Measurements from ENCODE around the gene TRMT44.
A peak's percentile ranks its signal among the peaks of the same experiment; 100 is the strongest.
"Not testable (repeated sequence)": the region's sequence is repeated elsewhere in the genome, so short reads cannot be mapped to it uniquely, and the experiment has no call there.

The TRMT44 gene

DNA sequence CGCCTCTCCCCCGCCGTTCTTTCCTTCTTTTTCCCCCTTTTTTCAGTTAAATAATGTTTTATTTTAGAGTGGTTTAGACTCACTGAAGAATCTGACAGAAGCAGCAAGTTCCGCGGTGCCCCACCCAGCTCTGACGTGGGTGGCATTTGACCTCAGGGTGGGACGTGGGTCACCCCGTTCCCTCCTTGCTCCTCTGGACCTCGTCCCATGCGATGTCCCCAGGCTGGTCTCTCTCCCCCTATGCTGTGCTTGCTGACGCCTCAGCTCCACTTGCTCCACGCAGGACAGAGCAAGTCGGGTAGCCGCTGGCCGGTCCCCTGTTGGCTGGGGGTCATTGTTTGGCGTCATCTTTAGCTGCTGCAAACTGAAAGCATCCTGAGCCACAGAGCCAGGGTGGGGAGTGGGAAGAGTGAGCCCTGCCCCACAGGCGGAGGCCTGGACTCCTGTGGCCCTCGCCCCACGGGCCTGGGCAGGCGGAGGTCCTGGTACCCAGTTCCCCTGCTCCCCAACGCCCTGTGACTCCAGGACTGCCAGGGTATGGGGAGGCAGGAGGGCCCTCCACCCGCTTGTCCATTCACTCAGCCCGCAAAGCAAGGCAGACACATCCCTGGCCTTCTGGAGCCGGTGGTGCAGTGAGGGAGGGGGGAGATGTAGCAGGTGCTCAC, 30.8 kb downstream of the TRMT44 start:
- DNase-seq, result no peak

DNA sequence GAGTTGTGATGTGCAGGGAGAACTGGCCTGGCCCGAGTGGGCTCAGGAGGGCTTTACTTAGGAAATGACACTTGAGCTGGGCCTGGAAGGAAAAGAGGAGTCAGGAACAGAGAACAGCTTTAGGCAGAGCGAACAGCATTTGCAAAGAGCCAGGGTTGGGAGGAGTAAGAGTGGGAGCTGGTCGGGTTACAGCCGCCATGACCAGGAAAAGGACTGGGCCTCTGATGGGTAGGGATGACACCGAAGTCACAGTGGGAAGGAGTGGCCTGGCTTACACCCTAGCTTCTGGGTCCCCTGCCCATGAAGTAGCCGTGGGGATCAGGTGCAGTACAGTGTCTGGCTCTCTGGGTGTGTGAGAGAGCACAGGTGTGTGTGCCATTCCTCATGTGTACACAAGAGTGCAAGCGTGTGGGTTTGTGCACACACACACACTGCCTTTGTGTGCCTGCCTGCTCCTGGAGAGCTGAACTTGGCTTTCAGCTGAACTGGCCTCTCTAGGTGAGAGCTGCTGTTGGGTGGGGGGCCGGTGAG, 31.6 kb downstream of the TRMT44 start:
- DNase-seq, result no peak

DNA sequence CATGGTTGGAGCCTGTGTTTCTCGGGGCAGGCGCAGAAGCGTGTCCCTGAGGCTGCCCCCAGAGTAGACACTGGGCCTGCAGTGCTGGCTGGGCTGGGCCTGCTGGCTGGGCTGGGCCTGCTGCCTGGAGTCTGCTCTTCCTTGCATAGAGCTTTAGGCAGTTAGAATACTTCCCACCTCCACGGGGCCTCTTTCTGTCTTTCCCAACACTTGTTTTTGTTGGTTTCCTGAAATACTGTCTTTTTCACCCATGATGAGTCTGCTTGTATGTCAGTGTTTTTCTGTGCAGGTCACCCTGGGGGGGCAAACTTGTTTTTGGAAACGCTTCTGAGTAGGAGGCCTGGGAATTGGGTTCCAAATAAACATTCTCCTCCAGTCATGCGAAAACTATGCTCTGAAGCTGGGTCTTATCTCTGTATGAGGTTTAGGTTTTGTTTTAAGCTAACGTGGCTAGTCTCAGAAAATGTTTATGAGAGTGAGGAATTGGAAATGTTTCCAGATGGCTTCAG, 32.2 kb downstream of the TRMT44 start:
- DNase-seq, result peak; percentile 75

DNA sequence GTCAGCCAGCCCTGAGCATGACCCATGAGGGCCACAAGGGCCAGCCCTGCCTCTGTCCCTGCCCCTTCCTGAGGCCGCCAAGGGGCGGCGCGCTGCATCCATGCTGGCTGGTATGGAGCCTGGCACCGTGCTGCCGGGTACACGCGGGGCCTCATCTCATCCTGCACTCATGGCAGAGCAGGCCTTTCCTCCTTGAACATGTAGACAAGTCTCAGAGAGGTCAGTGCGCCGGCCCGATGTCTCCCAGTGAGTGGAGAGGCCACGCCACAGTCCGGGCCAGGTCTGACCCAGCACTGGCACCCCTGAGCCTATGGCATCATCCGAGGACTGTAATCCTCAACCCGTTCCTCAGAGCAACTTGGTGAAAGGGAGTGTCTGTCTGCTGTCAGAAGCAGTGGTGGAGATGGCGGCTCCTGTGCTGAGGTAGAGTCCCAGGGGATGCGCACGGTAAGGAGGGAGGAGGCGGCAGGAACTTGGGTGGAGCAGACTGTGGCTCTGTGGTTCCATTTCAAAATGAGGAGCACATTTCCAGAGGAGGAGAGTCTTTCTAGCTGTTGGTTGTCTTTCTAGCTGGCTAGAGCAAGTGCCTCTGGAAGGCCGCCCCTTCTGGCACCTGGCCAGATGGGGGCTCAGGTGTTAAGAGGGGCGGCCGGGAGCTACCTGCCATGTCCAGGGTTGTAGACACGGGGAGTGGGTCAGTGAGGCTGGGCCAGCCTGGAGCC, 32.8 kb downstream of the TRMT44 start:
- DNase-seq, result no peak

DNA sequence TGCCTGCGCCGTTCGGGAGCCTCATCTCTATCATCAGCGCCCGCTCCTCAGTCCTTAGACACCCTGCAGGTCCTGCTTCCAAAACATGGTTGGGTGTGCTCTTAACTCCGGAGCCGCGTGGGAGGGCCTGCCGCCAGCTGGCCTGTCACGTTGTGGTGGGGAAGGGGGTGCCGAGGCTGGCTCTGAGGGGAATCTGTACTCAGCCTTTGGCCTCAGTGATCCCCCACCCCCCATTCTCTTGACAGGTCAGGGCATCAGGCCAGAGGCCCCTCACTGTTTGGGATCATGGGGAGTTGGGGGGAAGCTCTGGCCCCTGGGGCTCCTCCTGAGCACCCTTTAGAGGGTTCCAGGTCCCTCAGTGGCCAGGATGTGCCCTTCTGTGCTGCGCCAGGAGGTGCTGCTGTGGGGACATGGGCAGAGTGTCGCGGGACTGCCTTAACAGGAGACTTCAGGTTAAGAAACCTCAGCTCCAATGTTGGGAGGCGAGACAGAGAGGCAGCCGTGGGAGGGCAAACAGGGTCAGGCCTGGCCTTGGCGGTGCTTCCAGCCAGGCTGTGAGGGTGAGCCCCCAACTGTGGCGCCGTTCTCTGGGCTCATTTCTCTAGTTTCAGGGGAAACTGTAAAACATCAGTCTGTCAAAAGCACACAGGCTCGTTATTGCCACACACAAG, 33.5 kb downstream of the TRMT44 start:
- DNase-seq, result no peak

DNA sequence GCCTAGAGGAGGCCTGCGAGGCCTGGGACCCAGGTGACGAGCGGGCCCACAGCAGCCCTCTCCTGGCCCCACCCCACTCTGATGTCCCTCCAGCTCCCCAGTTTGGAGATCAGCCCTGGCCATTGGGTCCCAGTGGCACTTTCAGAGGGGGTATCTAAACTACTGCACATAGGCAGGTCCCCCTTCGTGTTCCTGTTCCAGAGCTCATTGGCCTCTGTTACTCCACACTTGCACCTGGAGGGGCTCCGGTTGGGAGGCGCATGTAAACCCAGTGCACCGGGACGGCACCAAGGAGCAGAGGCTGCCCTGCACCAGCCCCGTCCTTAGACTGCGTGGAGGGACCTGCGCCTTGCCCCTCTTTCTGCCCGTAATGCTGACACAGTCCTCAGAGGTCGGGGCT, 34.3 kb downstream of the TRMT44 start:
- DNase-seq, result no peak

DNA sequence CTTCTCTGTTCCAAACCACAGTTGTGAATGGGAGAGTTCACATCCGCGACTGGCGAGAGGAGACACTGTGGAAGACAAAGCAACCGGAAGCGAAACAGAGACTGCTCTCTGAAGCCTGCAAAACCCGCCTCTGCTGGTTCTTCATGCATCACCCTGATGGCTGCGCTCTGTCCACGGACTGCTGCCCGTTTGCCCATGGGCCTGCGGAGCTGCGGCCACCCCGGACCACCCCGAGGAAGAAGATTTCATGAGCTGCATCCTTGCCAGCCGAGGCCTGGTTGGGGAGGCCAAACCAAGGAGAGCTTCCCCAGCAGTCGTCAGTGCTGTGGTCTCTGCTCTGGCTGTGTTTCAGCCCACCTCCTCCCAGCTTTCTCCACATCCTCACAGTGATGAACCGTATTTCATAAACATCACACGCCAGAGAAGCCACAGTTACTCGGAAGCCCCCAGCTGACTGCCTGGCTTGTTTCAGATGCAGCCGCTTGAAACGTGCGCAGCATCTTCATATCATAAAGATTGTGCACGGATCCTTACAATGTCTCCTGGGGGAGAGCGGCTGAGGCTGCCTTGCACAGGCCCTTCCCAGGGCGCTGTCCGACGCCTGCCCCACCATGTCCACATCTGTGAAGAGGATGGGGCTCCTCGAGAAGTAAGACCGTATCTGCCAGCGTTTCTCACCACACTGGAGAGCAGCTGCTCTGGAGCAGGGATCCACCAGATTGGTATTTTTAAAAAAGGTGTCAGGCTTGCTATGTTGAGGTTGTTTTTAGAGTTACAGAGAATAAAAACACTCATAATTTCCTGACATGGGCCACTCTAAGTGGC, 35.4 kb downstream of the TRMT44 start:
- no peak for DNase-seq

DNA sequence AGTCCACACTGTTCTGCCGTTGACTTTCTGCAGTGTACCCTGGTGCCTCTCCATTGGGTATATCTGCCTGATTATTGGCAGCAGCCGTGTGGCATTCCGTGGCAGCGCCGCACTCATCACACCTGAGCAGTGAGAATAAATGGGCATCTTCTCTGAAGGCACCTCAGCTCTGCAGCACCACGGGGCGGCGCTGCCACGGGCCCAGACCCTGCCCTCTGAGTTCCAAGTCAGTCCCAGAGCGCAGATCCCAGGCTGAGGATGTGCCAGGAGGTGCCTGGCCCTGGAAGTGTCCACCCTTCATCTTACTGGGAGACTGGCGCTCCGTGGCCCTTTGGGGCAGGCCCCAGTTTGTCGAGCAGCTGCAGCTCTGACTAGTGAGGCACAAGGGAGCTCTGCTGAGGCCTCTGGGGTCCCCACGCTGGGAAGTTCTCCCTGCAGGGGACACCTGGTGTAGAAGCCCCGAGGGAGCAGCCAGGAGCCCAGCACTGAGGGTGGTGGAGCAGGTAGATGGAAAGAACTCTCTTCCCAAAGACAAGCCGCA, 36.6 kb downstream of the TRMT44 start:
- DNase-seq, result no peak

DNA sequence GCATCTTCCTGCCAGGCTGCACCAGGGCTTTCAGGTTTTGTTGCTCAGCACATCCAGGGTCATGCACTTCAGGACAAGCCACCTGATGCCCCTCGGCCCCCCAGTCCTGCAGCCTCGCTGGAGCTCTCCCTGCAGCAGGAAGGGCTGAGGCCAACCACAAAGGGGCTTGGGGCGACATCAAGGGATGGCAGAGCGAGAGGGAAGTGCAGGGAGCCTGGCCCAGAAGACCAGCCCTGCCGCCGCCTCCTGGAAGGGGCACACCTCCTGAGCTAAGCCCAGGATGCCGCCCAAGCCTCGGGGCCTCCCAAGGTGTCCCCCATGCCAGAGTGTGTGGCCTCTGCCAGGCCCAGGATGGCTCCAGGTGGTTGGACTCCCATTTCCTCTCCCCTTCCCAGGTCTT, 37.1 kb downstream of the TRMT44 start:
- no peak for DNase-seq

DNA sequence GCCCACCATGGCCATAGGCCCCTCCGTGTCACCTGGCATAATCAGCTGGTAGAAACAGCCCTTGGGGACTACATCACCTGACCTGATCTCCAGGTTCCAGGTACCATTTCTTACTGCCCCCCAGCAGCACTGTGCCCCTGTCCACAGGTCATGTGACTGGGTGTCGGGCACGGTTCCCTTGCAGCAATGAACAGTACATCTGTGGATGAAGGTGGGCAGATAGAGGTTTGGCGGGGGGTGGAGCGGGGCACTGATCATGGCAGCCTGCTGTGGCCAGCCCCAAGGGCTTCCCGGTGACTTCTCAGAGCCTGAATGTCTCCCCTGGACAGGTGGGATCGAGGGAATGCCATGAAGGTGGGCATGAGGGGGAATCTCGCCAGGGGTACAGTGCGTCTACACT, 37.8 kb downstream of the TRMT44 start:
- DNase-seq, result no peak

DNA sequence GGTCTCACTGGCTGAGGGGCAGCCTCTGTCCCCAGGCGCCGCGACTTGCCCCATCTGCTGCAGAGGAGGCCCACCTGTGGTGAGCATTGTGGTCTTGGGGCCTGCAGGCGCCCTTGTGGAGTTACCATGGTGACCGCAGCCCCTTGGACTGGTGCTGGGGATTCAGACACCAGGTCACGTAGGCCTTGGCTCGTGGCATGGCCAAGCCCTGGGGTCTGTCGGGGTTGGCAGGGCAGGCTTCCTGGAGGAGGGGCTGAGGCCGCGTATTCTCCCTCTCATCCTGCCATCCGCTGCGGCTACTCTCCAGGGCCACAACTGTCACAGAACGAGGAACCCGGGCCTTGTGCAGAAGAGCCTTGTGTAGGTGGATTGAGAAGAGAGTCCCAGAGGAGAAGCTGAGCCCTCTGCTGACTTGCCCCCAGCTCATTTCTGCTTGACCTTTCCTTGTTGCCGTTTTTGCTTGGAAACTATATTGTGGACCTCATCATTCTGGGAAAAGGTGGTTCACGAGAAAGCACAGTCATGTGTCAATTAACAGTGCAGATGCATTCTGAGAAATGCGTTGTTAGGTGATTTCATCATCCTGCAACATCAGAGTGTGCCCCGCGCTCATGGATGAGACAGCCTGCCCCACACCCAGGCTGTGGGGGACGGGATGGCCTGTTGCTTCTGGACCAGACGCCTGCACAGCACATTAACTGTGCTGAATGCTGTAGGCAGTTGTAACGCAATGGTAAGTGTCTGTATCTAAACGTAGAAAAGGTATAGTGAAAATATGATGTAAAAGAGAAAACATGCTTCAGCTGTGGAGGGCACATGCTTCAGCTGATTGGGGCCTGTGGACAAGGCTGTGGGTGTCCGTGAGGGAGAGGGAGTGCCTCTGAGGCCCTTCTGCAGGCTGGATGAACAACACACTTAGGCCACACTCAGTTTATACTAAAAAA, 38.5 kb downstream of the TRMT44 start:
- DNase-seq, result no peak

DNA sequence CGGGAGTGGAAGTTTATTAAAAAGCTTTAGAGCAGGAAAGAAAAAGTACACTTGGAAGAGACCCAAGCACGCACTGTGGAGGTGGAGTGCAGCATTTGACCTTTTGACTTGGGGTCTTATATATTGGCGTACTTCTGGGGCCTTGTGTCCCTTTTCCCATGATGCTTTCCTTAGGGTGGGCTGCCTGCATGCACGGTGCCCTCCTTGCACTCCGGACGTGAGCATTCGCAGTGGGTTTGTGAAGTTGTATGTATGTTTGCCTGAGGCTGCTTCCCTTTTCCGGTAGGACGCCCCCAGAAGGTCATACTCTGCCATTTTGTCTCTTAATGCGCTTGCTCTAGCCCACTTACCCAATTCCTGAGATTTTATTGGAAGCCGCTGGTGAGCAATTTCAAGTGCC, 39.6 kb downstream of the TRMT44 start:
- no peak for DNase-seq

DNA sequence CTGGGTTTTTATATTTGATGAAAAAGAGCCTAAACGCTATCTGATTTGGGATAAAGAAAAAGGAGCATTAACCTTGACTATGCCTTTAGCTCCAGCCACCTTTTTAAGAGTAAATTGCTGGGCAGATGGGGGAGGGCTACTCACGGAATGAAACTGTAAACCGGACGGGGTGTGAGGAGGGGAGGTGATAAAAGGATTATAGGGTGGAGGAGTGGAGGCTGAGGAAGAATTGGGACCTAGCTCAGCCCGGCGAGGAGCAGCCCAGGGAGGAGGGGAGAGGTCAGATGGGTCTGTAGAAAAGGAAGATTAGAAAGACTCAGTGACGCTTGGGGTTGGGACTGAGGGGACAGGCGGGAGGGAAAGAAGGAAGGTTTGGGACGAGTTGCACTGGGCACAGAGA, 46.1 kb downstream of the TRMT44 start:
- DNase-seq, result not testable (repeated sequence)

DNA sequence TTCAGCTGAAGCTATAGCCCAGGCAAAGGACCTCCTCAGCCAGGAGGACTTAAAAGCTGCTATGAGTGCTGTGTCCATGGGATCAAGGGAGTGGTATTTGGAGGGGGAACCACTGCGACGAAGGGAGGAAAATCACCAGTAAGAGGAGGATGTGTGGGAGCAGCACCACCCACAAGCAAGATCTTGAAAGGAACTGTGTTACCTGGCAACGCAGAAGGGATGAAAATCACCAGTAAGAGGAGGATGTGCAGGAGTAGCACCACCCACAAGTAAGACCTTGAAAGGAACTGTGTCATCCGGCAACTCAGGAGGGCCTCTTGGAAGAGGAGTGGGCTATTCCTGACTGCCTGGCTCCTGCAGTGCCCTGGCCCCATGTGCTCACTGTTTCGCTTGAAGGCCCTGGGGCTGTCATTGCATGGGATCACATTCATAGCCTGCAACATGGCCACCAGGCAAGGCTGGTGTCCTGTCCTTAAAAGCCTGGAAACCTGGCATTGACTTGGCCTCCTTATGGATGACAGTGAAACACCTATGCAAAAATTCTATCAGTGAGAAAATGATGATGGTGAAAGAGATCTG, 48.3 kb downstream of the TRMT44 start:
- no peak for DNase-seq

DNA sequence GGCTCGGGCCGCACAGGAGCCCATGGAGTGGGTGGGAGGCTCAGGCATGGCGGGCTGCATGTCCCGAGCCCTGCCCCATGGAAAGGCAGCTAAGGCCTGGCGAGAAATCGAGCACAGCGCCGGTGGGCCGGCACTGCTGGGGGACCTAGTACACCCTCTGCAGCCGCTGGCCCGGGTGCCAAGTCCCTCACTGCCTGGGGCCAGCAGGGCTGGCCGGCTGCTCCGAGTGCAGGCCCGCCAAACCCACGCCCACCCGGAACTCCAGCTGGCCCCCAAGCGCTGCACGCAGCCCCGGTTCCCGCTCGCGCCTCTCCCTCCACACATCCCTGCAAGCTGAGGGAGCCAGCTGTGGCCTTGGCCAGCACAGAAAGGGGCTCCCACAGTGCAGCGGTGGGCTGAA, 50.9 kb downstream of the TRMT44 start:
- not testable (repeated sequence) for DNase-seq

DNA sequence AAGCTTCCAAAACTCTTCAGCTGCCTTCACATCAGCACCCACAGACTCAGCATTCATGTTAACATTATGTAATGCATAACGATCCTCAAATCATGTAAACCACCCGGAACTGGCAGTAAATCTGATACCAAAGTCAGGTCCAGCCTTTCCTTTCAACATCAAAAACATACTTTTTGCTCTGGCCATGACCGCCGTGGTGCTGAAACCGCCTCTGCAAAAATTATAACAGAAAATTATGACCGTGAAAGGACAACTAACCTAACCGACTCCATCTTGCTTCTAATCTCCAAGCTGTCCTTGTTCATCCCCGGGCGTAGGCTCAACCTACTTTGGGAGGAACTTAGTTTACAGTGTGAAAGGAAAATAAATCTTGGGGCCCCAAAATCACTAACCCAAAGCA, 51.6 kb downstream of the TRMT44 start:
- no peak for DNase-seq

DNA sequence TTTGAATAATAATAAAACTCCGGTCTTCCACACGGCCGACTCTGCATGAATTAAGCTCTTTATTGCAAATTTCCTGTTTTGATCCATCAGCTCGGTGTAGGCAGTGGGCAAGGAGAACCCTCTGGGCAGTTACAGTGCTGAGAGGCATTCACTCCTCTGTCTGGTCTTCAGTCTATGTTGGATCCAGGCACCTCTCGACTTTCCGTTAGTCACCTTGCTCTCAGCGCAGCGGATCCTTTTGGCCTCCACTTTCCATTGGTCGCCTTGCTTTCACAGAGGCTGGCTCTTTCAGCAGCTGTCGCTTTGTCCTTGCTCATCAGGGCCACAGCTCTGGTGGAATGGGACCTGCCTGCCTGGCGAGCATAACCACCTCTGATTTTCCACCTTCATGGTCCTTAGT, 52.9 kb downstream of the TRMT44 start:
- DNase-seq, result no peak

DNA sequence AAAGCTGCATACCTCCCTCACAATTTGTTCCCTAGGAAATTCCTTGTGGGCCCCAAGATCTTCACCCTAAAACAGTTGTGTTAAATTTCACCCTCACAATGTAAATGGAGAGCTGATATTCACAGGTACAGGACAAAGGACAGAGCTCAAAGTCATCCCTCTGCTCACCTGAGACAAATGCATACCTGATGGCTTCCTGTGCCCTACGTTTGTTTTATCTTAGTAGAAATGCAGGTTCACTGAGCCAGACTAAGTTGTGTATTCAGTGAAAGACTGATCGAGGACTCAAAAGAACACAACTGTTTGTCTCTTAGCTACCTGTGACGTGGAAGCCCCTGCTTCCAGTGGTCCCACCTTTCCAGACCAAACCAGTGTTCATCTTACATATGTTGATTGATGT, 53.6 kb downstream of the TRMT44 start:
- no peak for DNase-seq

DNA sequence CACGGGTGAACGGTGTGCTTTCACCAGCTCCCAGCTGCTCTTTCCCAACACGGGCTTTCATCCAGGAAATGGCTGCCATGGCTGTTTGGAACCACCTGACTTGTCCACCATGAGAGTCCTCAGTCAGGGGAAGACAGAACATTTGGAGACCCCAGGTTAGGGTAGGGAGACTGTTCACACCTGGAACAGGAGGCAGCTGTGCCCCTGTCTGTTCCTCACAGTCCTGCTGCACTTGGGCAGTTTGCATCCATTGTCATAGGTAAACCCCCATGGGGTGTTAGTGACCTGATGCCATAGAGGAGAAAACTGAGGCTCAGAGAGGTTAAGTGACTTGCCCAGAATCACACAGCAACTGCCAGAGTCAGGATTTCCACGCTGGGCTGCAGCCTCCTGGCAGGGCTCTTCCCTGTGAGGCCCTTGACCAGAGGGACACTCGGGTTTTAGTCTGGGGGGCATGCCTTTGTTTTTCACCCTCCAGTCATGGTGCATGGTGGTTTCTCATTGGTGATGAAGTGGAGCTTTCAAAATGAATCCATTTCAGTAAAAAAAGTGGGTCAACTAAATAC, 54.5 kb downstream of the TRMT44 start:
- no peak for DNase-seq

DNA sequence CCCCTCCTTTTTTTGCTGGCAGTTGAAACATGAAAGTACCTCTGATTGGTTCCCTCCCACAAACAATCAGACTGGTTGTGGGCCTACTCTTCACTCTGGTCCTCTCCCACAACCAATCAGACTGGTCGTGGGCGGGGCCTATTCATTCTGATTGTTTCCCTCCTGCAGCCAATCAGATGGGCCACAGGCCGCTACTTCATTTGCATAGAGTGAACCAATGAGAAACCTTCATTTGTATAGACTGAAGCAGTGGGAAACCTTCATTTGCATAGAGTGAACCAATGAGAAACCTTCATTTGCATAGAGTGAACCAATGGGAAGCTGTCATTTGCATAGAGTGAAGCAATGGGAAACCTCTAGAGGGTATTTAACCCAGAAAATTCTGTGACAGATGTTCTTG, 55.2 kb downstream of the TRMT44 start:
- no peak for DNase-seq

DNA sequence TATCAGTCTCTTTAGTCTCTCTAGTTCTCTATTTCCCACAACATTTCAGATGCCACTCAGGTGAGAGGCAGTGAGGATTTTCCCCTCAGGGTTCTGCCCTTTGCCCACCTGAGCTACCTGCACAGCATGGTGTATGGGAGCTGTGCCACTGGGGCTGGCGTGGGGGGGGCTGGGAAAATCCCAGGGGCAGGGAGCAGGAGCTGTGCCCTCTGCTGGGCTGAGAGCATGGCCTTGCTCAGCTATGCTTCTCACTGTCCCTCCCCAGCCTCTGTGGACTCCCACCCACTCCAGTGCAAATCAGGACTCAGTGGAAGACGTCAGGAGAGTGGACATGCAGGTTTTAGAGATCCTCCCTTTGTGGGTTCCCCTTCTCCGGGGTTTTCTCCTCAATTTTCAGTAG, 57.2 kb downstream of the TRMT44 start:
- no peak for DNase-seq

Measured in right hindlimb (tissue), 1 donor.